Activated T-helper 1 cell treated with Interleukin-2 at 50 U/mL for 16 hours (primary cell): ENCODE data around the gene NRSN1.
"Not testable (repeated sequence)": the region's sequence is repeated elsewhere in the genome, so short reads cannot be mapped to it uniquely, and the experiment has no call there.

Source experiments
- DNase-seq: peaks from one replicate; pipeline ENCODE4 v3.0.0-alpha.2; 2020; ENCODE audit warnings: low read depth

NRSN1 gene

GRCh38 chr6:24142733-24143132, 16.7 kb downstream of the NRSN1 start:
- not testable (repeated sequence) for DNase-seq

GRCh38 chr6:24145690-24146131, 19.7 kb downstream of the NRSN1 start:
- no peak for DNase-seq

- DNase-seq, result no peak
Measured at GRCh38 chr6:24146871-24147270, 20.9 kb downstream of the NRSN1 start.

GRCh38 chr6:24147511-24148153, 21.6 kb downstream of the NRSN1 start:
- no peak for DNase-seq

GRCh38 chr6:24148154-24148570, 22.1 kb downstream of the NRSN1 start:
- no peak for DNase-seq

GRCh38 chr6:24148684-24149083, 22.7 kb downstream of the NRSN1 start:
- no peak for DNase-seq

GRCh38 chr6:24149296-24149695, 23.3 kb downstream of the NRSN1 start:
- no peak for DNase-seq

- DNase-seq, result no peak
Measured at GRCh38 chr6:24149836-24150235, 23.8 kb downstream of the NRSN1 start.

- DNase-seq, result no peak
Measured at GRCh38 chr6:24152014-24152413, 26.0 kb downstream of the NRSN1 start.

- no peak for DNase-seq
Measured at GRCh38 chr6:24154121-24154520, 28.1 kb downstream of the NRSN1 start.

- DNase-seq, result no peak
Measured at GRCh38 chr6:24157886-24158285, 31.9 kb downstream of the NRSN1 start.

GRCh38 chr6:24183584-24183983, 57.6 kb downstream of the NRSN1 start:
- no peak for DNase-seq

GRCh38 chr6:24186349-24186748, 60.3 kb downstream of the NRSN1 start:
- no peak for DNase-seq

GRCh38 chr6:24187965-24188577, 62.1 kb downstream of the NRSN1 start:
- no peak for DNase-seq

- DNase-seq, result no peak
Measured at GRCh38 chr6:24188578-24189080, 62.6 kb downstream of the NRSN1 start.

GRCh38 chr6:24191346-24191745, 65.3 kb downstream of the NRSN1 start:
- no peak for DNase-seq

- no peak for DNase-seq
Measured at GRCh38 chr6:24193364-24193763, 67.3 kb downstream of the NRSN1 start.

GRCh38 chr6:24194978-24195700, 69.1 kb downstream of the NRSN1 start:
- no peak for DNase-seq

GRCh38 chr6:24195836-24196597, 70.0 kb downstream of the NRSN1 start:
- DNase-seq, result no peak
